Hepatocyte (in vitro differentiated cells): ENCODE results near the gene PI4KA.

ENCODE experiments used
- CTCF ChIP-seq: fragments of 200-600 bp; sonication (generic); IDR thresholded peaks from 2 replicates; pipeline ENCODE4 v1.5.1; 2016; ENCODE audit warnings: antibody characterized with exemption, mild to moderate bottlenecking; ENCODE audit not compliant: poor library complexity
- EZH2 ChIP-seq: fragments of 200-600 bp; sonication (generic); IDR thresholded peaks from 2 replicates; pipeline ENCODE4 v1.6.1; 2016; ENCODE audit warnings: antibody characterized with exemption, mild to moderate bottlenecking, borderline replicate concordance

GRCh38 chr22:20844055-20845037 is 14.3 kb downstream of the PI4KA start:
- TF ChIP-seq CTCF (no peak), EZH2 (no peak)
